GM12801 (cell line): ENCODE results near the gene MAPT.

Experiments
- TF ChIP-seq, protein P1 (sequence below): IDR thresholded peaks from one replicate; pipeline ENCODE4 v1.5.1; 2011; ENCODE audit warnings: control low read depth; ENCODE audit not compliant: insufficient read length; ENCODE audit errors: extremely low read depth

The MAPT gene

GRCh38 chr17:45958994-45959665 lies 64.8 kb downstream of the MAPT start:
- TF ChIP-seq, protein P1, sequence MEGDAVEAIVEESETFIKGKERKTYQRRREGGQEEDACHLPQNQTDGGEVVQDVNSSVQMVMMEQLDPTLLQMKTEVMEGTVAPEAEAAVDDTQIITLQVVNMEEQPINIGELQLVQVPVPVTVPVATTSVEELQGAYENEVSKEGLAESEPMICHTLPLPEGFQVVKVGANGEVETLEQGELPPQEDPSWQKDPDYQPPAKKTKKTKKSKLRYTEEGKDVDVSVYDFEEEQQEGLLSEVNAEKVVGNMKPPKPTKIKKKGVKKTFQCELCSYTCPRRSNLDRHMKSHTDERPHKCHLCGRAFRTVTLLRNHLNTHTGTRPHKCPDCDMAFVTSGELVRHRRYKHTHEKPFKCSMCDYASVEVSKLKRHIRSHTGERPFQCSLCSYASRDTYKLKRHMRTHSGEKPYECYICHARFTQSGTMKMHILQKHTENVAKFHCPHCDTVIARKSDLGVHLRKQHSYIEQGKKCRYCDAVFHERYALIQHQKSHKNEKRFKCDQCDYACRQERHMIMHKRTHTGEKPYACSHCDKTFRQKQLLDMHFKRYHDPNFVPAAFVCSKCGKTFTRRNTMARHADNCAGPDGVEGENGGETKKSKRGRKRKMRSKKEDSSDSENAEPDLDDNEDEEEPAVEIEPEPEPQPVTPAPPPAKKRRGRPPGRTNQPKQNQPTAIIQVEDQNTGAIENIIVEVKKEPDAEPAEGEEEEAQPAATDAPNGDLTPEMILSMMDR: no peak

DNA sequence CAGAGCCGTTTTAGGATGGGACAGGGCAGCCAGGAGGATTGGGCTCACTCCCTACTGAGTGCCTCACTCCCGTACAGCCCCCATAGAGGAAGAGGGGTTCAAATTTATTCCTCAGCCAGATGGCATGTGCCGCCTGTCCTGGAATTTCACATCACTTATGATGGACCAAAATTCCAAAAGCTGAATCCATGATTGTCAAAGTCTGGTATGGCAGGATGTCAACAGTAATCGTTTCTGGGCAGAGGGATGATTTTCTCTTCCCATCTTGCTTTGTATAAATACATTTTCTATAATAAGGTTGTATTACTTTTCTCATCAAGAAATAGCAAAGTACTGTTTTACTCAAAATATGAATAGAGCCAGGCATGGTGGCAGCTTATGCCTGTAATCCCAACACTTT lies 66.0 kb downstream of the MAPT start:
- TF ChIP-seq, protein P1: no peak

DNA sequence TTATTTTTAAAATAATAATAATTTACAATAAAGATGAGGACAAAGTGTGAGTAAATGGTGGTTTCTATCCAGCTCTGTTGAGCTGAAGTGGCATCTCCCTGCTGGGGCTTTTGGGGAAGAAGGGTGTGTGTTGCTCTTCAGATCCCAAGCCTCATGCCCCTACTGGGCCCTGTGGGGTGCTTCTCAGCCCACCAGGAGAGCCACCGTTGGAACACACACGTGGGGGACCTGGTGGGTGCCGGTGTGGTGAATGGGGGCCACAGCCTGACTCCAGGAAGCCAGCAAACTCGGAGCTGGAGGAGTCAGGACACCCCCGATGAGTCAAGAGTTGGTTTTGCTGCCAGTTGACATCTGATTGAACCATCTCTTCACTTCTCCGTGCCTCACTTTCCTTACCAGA lies 66.9 kb downstream of the MAPT start:
- TF ChIP-seq, protein P1: no peak

DNA sequence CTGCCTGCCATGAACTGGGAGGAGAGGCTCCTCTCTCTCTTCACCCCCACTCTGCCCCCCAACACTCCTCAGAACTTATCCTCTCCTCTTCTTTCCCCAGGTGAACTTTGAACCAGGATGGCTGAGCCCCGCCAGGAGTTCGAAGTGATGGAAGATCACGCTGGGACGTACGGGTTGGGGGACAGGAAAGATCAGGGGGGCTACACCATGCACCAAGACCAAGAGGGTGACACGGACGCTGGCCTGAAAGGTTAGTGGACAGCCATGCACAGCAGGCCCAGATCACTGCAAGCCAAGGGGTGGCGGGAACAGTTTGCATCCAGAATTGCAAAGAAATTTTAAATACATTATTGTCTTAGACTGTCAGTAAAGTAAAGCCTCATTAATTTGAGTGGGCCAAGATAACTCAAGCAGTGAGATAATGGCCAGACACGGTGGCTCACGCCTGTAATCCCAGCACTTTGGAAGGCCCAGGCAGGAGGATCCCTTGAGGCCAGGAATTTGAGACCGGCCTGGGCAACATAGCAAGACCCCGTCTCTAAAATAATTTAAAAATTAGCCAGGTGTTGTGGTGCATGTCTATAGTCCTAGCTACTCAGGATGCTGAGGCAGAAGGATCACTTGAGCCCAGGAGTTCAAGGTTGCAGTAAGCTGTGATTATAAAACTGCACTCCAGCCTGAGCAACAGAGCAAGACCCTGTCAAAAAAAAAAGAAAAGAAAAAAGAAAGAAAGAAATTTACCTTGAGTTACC lies 68.0 kb downstream of the MAPT start:
- TF ChIP-seq, protein P1: no peak

GRCh38 chr17:45963283-45963682 lies 68.9 kb downstream of the MAPT start:
- TF ChIP-seq, protein P1: no peak

DNA sequence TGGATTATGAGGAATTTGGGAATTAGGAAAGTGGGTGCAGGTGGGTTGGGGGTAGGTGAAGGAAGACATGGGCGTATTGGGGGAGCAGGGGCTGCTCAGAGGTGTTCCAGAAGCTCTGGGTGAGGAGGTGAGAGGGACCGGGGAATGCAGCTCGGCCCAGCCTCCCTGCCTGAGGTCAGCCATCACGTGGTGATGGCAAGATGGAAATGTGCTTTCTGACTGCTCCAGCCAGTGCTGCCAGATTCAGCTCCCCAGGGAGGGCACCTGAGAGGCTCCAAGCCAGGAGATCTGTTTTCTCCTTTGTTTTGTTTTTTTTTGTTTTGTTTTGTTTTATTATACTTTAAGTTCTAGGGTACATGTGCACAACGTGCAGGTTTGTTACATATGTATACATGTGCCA lies 69.5 kb downstream of the MAPT start:
- TF ChIP-seq, protein P1: no peak

DNA sequence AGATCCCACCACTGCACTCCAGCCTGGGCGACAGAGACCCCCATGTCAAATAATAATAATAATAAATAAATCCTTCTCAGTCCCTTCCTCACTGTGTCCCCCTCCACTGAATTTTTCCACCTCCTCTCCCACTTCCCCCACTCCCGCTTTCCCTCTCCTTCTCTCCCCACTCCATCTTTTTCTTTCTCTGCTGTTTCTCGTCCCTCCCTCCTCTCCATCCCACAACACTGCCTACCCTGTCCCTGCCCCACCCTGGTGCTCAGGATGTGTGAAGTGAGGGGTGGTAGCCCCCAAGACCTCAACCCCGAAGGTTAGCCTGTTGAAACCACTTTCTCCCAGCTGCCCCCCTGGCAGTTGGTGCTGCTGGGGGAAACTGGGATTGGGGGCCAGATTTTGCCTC lies 70.3 kb downstream of the MAPT start:
- TF ChIP-seq, protein P1: no peak
